Cardiac muscle cell (in vitro differentiated cells and primary cell): ENCODE results near the gene FAM83G. TPM values are rescaled to one million over a fixed set of nuclear protein-coding genes. Genes with fewer than 3 reads are reported as not detected.

Source experiments
- DNase-seq, 2 donors: peaks; one replicate each; pipeline versions ENCODE4 v3.0.0 to v3.0.0-alpha.2; 2010 to 2017; ENCODE audit warnings: low read depth in 1 of 2, low spot score in 1 of 2
- H3K27ac ChIP-seq: fragments of 200-600 bp; sonication (generic); 2 replicates; pipeline ENCODE4 v1.5.1; 2016
- H3K27me3 ChIP-seq: fragments of 200-600 bp; sonication (generic); 2 replicates; pipeline ENCODE4 v1.6.0; 2016; ENCODE audit warnings: control low read depth
- H3K36me3 ChIP-seq: fragments of 200-600 bp; sonication (generic); 2 replicates; pipeline ENCODE4 v1.5.1; 2016; ENCODE audit warnings: control low read depth
- H3K4me1 ChIP-seq: fragments of 200-600 bp; sonication (generic); 2 replicates; pipeline ENCODE4 v1.8.1; 2017; ENCODE audit warnings: low read depth, mild to moderate bottlenecking, mixed run types
- H3K4me3 ChIP-seq: fragments of 200-600 bp; sonication (generic); 2 replicates; pipeline ENCODE4 v1.5.1; 2016; ENCODE audit warnings: mild to moderate bottlenecking
- H3K9me3 ChIP-seq: fragments of 200-600 bp; sonication (generic); 2 replicates; pipeline ENCODE4 v1.5.1; 2017; ENCODE audit warnings: low read depth, mild to moderate bottlenecking, control low read depth
- CTCF ChIP-seq: IDR thresholded peaks from 2 replicates; pipeline ENCODE4 v1.5.1; 2012; ENCODE audit warnings: low read depth, mild to moderate bottlenecking, low read length
- polyA plus RNA-seq: library from polyadenylated mRNA; unstranded; fragments of >200 nt; fragmentation: Nextera tagmentation; extraction: Ambion mirVana; gene quantifications from 2 replicates; pipeline ENCODE4 v1.2.1, GENCODE V29; 2016
- total RNA-seq: library from RNA; depleted of rRNA; stranded (reverse); fragments of >200 nt; gene quantifications from 2 replicates; pipeline ENCODE4 v1.2.3, GENCODE V29; 2016

Gene FAM83G
- total and polyA plus RNA-seq, 2 experiments from 2014 or later, result 0.83 to 8.0 TPM

GRCh38 chr17:19012171-19013080 is 7.9 kb upstream of the FAM83G start:
- TF ChIP-seq CTCF, result no peak
- Histone ChIP-seq H3K9me3 (no peaks in the 10 kb centered on the region), H3K4me1 (peaks cover 3% of the 10 kb centered on the region), H3K27ac (no peak overlapping the region), H3K27me3 (no peaks in the 10 kb centered on the region), H3K4me3 (no peak overlapping the region), H3K36me3 (no peaks in the 10 kb centered on the region)
- DNase-seq, result no peak

GRCh38 chr17:19011581-19011980 is 7.0 kb upstream of the FAM83G start:
- H3K27ac ChIP-seq, result no peak overlapping the region
- no peak for TF ChIP-seq CTCF
- no peak for DNase-seq
- peaks cover 3% of the 10 kb centered on the region for H3K4me1 ChIP-seq
- H3K27me3 ChIP-seq, result no peaks in the 10 kb centered on the region
- no peaks in the 10 kb centered on the region for H3K36me3 ChIP-seq
- no peaks in the 10 kb centered on the region for H3K9me3 ChIP-seq
- H3K4me3 ChIP-seq, result no peak overlapping the region

GRCh38 chr17:19010729-19011505 is 6.4 kb upstream of the FAM83G start:
- Histone ChIP-seq H3K4me3 (no peak overlapping the region), H3K4me1 (peaks cover 3% of the 10 kb centered on the region), H3K27ac (no peak overlapping the region), H3K9me3 (no peaks in the 10 kb centered on the region), H3K36me3 (no peaks in the 10 kb centered on the region), H3K27me3 (no peaks in the 10 kb centered on the region)
- no peak for TF ChIP-seq CTCF
- DNase-seq, result no peak

- H3K36me3 ChIP-seq, result no peaks in the 10 kb centered on the region
- no peak for DNase-seq
- TF ChIP-seq CTCF, result no peak
- H3K27me3 ChIP-seq, result no peaks in the 10 kb centered on the region
- H3K4me3 ChIP-seq, result no peak overlapping the region
- no peak overlapping the region for H3K27ac ChIP-seq
- no peaks in the 10 kb centered on the region for H3K9me3 ChIP-seq
- H3K4me1 ChIP-seq, result peaks cover 3% of the 10 kb centered on the region
These were observed 5.4 kb upstream of the FAM83G start for GRCh38 chr17:19009970-19010369.

GRCh38 chr17:19006698-19007097 is 2.1 kb upstream of the FAM83G start:
- Histone ChIP-seq H3K9me3 (no peaks in the 10 kb centered on the region), H3K27me3 (no peaks in the 10 kb centered on the region), H3K36me3 (no peaks in the 10 kb centered on the region), H3K27ac (no peak overlapping the region), H3K4me1 (peaks cover 3% of the 10 kb centered on the region), H3K4me3 (no peak overlapping the region)
- no peak for TF ChIP-seq CTCF
- no peak for DNase-seq
